HG03469 (cell line): ENCODE data around the gene C10orf95.

Experiments
- ATAC-seq: cut with Tn5 transposase; IDR thresholded peaks from one replicate; pipeline ENCODE4 v1.9.1; 2021; ENCODE audit warnings: mild to moderate bottlenecking, moderate library complexity, moderate number of reproducible peaks; ENCODE audit not compliant: unreplicated experiment

C10orf95 gene

GRCh38 chr10:102402512-102402896 lies 48.8 kb downstream of the C10orf95 start:
- ATAC-seq = no peak

- no peak for ATAC-seq
Observed at GRCh38 chr10:102401735-102402511, 49.4 kb downstream of the C10orf95 start.

GRCh38 chr10:102401342-102401654 lies 50.0 kb downstream of the C10orf95 start:
- no peak for ATAC-seq

GRCh38 chr10:102400598-102401341 lies 50.6 kb downstream of the C10orf95 start:
- ATAC-seq = no peak

- no peak for ATAC-seq
Observed at GRCh38 chr10:102400076-102400475, 51.3 kb downstream of the C10orf95 start.
